HG03066 (cell line): ENCODE measurements around the gene MYH6.

Experiments
- ATAC-seq: cut with Tn5 transposase; IDR thresholded peaks from one replicate; pipeline ENCODE4 v1.9.1; 2021; ENCODE audit warnings: low read depth; ENCODE audit not compliant: unreplicated experiment

MYH6 gene

DNA sequence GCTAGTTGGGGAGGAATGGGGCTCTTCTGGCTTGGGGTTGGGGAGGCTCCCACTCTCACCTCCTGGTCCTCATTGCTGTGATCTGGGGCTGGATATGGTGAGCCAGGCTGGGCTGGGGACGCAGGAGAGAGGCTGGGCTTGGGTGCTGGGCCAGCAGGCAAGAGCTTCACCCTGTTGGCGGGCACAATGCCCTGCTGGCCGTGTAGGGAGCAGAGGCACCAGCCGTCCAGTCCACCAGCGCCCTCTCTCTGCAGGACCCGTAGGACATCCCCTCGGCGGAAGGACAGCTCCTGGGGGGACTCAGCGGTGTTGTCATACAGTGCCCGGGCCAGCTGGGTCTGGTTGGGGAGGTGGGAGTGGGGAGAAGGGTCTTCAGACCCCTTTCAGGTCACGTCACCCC is 47.6 kb downstream of the MYH6 start:
- no peak for ATAC-seq

DNA sequence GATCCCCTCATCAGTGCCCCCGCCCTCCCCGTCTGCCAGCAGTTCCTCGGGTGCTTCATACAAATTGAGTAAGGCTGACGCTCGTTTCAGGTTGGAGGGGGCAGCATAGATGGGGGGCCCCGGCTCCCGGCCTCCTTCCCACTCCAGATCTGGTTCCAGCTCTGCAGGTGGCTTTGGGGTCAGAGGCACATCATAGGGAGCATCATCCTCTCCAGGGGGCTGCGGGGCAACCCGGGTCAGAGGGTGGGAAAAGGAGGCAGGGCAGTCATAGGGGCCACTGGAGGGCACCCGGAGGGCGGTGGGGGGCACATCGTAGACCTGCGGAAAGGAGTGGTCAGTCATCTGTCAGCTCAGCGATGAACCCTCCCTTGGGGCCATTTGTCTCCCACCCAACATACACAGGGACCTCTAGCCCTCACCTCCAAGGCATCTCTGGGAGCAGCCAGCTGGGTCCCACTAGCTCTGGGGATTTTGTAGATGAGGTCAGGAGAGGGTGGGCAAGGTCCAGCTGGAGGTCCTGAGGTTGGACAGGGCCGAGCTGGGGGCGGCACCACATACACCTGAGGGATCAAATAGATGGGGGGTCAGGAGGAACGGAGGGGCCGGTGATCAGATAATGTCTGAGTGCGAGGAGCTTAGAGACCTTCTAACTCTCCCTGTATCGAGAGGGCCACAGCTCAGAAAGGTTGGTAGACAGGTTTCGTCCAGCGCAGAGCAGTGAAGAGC is 48.2 kb downstream of the MYH6 start:
- ATAC-seq = no peak

GRCh38 chr14:23359167-23359626 is 48.9 kb downstream of the MYH6 start:
- ATAC-seq = no peak

DNA sequence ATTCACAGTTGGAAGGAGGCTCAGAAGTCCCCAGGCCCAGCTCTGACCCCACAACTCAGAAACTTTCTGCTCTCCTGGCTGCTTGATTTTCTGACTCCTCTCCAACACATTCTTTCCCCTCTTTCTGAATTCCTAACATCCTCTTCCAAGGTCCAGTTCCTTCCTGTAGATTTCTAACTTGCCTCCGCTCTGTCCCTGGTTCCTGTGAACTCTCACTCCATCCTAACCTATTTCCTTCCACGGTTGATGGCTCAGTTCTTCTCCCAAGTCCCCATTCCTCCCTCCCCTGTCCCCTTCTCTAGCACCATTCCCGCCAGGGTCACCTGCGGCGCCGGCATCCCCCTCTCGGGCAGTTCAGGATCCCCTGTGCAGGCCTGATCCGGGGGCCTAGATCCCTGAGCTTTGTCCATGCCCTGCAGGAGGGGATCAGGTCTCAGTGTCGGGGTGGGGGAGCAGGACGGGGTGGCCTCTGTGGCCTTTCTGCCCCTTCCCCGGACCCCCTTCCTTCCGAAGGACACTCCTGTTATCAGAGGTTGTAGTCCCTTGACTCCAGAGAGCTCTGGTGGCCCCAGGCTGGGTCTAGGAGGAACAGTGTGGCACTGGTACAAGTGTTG is 49.4 kb downstream of the MYH6 start:
- ATAC-seq = no peak

DNA sequence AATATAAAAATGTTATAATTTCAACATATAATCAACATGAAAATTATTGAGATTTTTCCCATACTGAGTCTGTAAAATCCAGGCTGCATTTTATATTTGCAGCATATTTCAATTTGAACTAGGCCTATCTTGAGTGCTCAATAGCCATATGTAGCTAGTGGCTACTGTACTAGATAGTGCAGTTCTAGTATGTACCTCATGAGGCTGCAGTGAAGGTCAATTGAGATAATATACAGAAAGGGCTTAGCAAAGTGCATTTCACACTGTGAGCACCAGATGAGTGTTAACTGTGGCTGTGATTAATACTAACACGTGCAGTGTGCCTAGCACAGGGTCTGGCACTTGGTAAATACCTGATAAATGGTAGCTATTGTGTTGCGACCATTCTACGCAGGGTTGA is 50.0 kb downstream of the MYH6 start:
- ATAC-seq = no peak

GRCh38 chr14:23357261-23357660 is 50.8 kb downstream of the MYH6 start:
- ATAC-seq = no peak

DNA sequence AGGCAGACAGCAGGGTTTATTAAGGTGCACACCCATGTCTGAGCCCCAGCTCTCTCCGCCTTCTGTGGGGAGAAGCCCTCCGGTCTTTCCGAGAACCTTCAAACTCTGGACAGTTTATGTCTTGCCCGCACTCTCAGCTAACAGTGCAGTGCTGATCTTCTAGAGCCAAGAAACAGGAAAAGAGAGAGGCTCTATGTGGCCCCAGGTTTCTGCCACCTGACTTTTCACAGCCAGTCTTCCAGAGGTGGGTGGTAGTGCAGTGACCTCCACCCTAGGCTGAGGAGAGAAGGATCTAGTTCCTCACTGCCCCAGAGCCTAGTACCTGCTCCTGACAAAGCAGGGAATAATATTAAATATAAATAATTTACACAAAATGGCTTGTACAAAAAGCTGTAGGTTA is 51.4 kb downstream of the MYH6 start:
- ATAC-seq = no peak

- no peak for ATAC-seq
Measured at GRCh38 chr14:23355871-23356435, 52.1 kb downstream of the MYH6 start.

DNA sequence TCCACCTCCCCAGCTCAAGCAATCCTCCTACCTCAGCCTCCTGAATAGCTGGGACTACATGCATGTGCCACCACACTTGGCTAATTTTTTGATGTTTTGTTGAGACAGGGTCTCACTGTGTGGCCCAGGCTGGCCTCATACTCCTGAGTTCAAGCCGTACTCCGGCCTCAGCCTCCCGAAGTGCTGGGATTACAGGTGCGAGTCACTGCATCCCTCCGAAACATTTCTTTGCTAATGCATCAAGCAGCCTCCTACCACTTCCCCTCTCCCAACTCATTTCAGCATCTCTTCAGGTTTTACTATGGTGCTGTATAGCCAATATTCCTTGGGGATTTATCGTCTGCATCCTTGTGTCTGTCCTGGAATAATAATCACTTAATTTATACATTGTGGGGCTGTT is 53.1 kb downstream of the MYH6 start:
- ATAC-seq = no peak

GRCh38 chr14:23353433-23353780 is 54.7 kb downstream of the MYH6 start:
- ATAC-seq = no peak

DNA sequence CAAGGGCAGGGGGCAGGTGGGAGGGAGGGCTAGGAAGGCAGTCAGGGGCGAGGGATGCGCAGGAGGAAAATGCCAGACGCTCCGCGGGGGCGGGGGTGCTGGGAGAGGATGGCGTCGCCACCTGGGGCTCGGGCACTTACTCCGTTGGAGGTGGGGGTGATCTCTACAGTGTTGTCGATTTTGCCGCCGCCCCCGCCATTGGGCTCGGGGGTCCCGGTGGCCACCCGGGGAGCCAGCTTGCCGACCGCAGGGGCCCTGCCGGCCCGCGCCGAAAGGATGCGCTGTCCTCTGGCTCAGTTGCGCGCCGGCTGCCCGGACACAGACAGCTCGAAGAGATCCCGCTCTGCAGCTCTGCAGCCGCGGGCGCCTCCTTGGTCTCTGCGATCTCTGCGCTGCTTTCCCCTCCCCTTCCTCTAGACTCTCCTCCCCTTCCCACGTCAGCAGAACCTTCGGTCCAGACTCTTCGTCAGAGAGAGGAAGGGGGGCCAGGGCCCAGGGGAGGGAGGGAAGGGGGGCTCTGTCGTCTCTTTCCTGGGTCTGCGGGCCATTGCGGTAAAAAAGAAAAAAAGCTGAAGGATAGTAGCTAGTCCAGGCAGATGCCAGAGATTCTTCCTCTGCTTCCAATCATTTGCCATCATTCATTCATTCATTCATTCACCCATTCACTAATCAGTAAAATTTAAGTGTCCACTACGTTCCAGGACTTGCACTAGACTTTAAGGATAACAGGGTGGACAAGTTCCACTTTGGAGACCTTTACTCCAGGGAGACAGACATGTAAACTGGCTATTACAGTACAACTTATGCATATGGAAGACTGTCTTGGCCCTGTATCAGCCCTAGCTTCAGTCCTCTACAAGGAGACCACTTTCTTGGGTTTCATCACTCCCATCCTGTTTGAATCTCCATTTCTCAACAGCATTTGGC is 55.3 kb downstream of the MYH6 start, which contains the start of gene SLC22A17:
TSS of gene SLC22A17 (minus strand) at position 382 of the 927 bp plus-strand sequence.
- no peak for ATAC-seq

- ATAC-seq = no peak
Measured at GRCh38 chr14:23351681-23352505, 56.2 kb downstream of the MYH6 start.

- no peak for ATAC-seq
Measured at GRCh38 chr14:23349156-23349845, 58.8 kb downstream of the MYH6 start.

DNA sequence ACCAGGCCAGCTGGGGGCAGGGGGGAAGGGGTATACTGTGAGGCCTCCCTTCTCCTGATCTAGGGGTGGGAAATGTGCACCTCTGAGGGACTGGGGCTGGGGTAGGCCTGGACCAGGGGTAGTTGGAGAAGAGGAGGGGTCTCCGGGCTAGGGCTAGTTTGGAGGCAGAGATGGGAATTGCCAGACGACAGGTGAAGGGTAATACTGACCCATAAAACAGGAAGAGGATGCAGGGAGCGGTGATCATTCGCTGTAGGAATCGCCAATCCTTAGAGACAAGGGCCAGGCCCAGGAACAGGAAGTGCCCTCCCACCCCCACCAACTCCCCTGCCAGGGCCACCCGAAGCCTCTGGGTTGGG is 59.8 kb downstream of the MYH6 start:
- ATAC-seq = no peak

- ATAC-seq = no peak
Measured at GRCh38 chr14:23347406-23348296, 60.4 kb downstream of the MYH6 start.

DNA sequence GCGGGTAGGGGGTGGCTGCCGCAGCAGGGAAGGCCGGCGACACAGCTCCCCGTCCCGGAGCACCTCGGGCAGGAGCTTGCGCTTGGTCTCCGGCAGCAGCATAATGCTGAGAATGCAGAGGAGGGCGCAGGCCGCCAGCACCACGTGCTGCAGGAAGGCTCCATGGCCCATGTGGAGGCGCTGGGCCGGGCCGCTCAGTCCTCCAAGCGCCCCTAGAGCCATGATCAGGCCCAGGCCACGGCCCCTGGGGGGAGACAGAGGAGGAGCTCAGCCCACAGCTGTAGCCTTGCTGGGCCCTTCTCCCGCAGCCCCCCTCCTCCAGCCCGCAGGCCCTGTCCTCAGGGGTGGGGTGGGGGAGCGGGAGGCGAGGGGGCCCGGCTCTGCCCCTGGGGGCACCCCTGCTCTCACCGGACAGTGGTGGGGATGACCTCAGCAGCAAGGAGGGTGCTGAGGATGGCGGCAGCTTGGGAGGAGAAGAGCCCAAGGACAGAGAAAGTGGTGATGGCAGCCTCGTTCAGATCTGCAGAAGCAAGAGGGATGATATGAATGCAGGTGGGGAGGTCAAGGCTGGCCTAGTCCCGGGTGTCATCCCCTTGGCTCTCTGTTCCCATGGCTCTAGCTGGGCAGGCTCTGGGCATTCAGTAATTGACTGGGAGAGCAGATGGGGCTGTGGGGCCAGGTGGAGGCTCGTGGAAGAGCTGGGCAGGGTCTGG is 61.2 kb downstream of the MYH6 start:
- no peak for ATAC-seq

GRCh38 chr14:23345987-23346692 is 61.9 kb downstream of the MYH6 start:
- no peak for ATAC-seq
